Neural cell (in vitro differentiated cells): ENCODE data around the gene SDK2. TPM values are rescaled to one million over a fixed set of nuclear protein-coding genes. Genes with fewer than 3 reads are reported as not detected.

Experiments
- H2AFZ ChIP-seq: fragments of 200-600, 300-800 bp; sonication (generic), shearing (Covaris generic); 2 replicates; pipeline ENCODE4 v1.6.0; 2014; ENCODE audit warnings: low read depth, mild to moderate bottlenecking, antibody characterized with exemption, low read length, moderate library complexity
- H3F3A ChIP-seq: fragments of 200-600 bp; shearing (Covaris generic); 2 replicates; pipeline ENCODE4 v1.6.1; 2016; ENCODE audit warnings: mild to moderate bottlenecking, moderate library complexity, mixed read lengths, antibody characterized with exemption, low read length; ENCODE audit not compliant: insufficient read depth, poor library complexity, severe bottlenecking
- H3K27ac ChIP-seq: fragments of 200-600, 300-800 bp; sonication (generic), shearing (Covaris generic); 2 replicates; pipeline ENCODE4 v1.5.1; 2014; ENCODE audit warnings: mild to moderate bottlenecking, low read length, moderate library complexity
- H3K27me3 ChIP-seq: fragments of 300-800, 200-600 bp; sonication (generic), shearing (Covaris generic); 2 replicates; pipeline ENCODE4 v1.6.0; 2014; ENCODE audit warnings: mild to moderate bottlenecking, low read depth, low read length, moderate library complexity; ENCODE audit not compliant: insufficient read depth
- H3K36me3 ChIP-seq: fragments of 300-800, 200-600 bp; sonication (generic), shearing (Covaris generic); 2 replicates; pipeline ENCODE4 v1.5.1; 2014; ENCODE audit warnings: mild to moderate bottlenecking, antibody characterized with exemption, low read length, moderate library complexity; ENCODE audit not compliant: insufficient read depth
- H3K4me2 ChIP-seq: fragments of 300-800, 200-600 bp; sonication (generic), shearing (Covaris generic); 2 replicates; pipeline ENCODE4 v1.6.0; 2014; ENCODE audit warnings: mild to moderate bottlenecking, low read length
- H3K4me3 ChIP-seq: fragments of 300-800, 200-600 bp; sonication (generic), shearing (Covaris generic); 2 replicates; pipeline ENCODE4 v1.5.1; 2014; ENCODE audit warnings: mild to moderate bottlenecking, low read length, moderate library complexity
- H3K79me2 ChIP-seq: fragments of 200-600 bp; shearing (Covaris generic); replicated peaks from 2 replicates; pipeline ENCODE4 v1.6.0; 2014; ENCODE audit warnings: mild to moderate bottlenecking, low read length, moderate library complexity; ENCODE audit not compliant: insufficient read depth
- H3K9ac ChIP-seq: fragments of 300-800, 200-600 bp; sonication (generic), shearing (Covaris generic); 2 replicates; pipeline ENCODE4 v1.6.1; 2016; ENCODE audit warnings: mild to moderate bottlenecking, low read length, mixed read lengths
- H3K9me2 ChIP-seq: fragments of 200-600 bp; shearing (Covaris generic); 2 replicates; pipeline ENCODE4 v1.6.1; 2016; ENCODE audit warnings: mild to moderate bottlenecking, low read length, mixed read lengths; ENCODE audit not compliant: insufficient read depth
- H3K9me3 ChIP-seq: fragments of 200-600, 300-800 bp; sonication (generic), shearing (Covaris generic); 2 replicates; pipeline ENCODE4 v1.6.1; 2016; ENCODE audit warnings: mild to moderate bottlenecking, mixed run types, low read length, moderate library complexity, mixed read lengths
- H4K20me1 ChIP-seq: fragments of 200-600 bp; shearing (Covaris generic); 2 replicates; pipeline ENCODE4 v1.6.1; 2016; ENCODE audit warnings: mild to moderate bottlenecking, mixed run types; ENCODE audit not compliant: insufficient read depth
- CTCF ChIP-seq: fragments of 450-650 bp; IDR thresholded peaks from 2 replicates; pipeline ENCODE4 v1.5.1; 2014; ENCODE audit warnings: antibody characterized with exemption, mild to moderate bottlenecking, moderate library complexity; ENCODE audit not compliant: poor library complexity, severe bottlenecking
- EP300 ChIP-seq: fragments of 450-650 bp; conservative IDR thresholded peaks from 2 replicates; pipeline ENCODE4 v1.6.1; 2014; ENCODE audit warnings: antibody characterized with exemption, mild to moderate bottlenecking, moderate library complexity; ENCODE audit not compliant: poor library complexity, severe bottlenecking
- EZH2 ChIP-seq: fragments of 200-600, 300-800 bp; shearing (Covaris generic), sonication (generic); IDR thresholded peaks from 2 replicates; pipeline ENCODE4 v1.6.1; 2014; ENCODE audit warnings: antibody characterized with exemption, low read length, borderline replicate concordance, mild to moderate bottlenecking; ENCODE audit not compliant: insufficient read depth, poor library complexity, severe bottlenecking
- MXI1 ChIP-seq: fragments of 450-650 bp; conservative IDR thresholded peaks from 2 replicates; pipeline ENCODE4 v1.6.1; 2014; ENCODE audit warnings: antibody characterized with exemption, mild to moderate bottlenecking; ENCODE audit not compliant: poor library complexity, severe bottlenecking
- POLR2AphosphoS5 ChIP-seq: IDR thresholded peaks from 2 replicates; pipeline ENCODE4 v1.6.1; 2012
- RAD21 ChIP-seq: fragments of 450-650 bp; conservative IDR thresholded peaks from 2 replicates; pipeline ENCODE4 v1.6.1; 2014; ENCODE audit warnings: antibody characterized with exemption, mild to moderate bottlenecking, moderate library complexity
- SMC3 ChIP-seq: fragments of 450-650 bp; conservative IDR thresholded peaks from 2 replicates; pipeline ENCODE4 v1.6.1; 2014; ENCODE audit warnings: antibody characterized with exemption, mild to moderate bottlenecking, moderate library complexity; ENCODE audit not compliant: poor library complexity
- TAF1 ChIP-seq: IDR thresholded peaks from 2 replicates; pipeline ENCODE4 v1.6.1; 2012; ENCODE audit warnings: low read depth
- polyA plus RNA-seq: library from polyadenylated mRNA; depleted of rRNA; stranded (reverse); fragments of >200 nt; gene quantifications from 2 replicates; pipeline ENCODE4 v1.2.3, GENCODE V29; 2014
- TF ChIP-seq, protein P1 (sequence below): IDR thresholded peaks from 2 replicates; pipeline ENCODE4 v1.6.1; 2012; ENCODE audit warnings: borderline replicate concordance

SDK2 gene
- polyA plus RNA-seq, 1 donor from 2014 or later: 0.73 TPM

DNA sequence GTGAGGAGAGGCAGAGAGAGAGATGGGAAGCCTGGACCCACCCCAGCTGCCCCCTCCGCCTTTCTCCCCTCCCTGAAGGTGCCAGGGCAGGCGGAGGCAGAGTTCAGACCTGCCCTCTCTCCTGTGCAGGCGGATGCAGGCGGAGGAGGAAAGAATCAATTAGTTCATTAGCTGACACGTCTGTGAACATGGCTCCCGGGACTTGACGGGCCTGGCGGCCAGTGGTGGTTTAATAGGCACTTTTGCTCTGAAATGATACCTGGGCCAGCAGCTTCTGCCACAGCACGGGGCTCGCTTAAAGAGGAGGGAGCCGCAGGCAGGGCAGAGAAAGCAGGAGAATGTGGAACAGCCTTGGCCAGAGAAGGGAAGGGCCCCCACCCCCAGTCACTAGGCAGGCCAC is 98.1 kb downstream of the SDK2 start:
- Histone ChIP-seq H3K4me3 (no peak overlapping the region), H3F3A (no peaks in the 10 kb centered on the region), H2AFZ (no peak overlapping the region), H3K9me3 (no peaks in the 10 kb centered on the region), H3K79me2 (no peaks in the 10 kb centered on the region), H3K27ac (peak overlapping the region; percentile 12), H3K4me2 (no peak overlapping the region), H3K9ac (peak overlapping the region; percentile 12), H3K36me3 (no peaks in the 10 kb centered on the region), H3K9me2 (no peaks in the 10 kb centered on the region), H4K20me1 (no peaks in the 10 kb centered on the region), H3K27me3 (no peaks in the 10 kb centered on the region)
- TF ChIP-seq MXI1: no peak
- peak; percentile 32 for TF ChIP-seq POLR2AphosphoS5
- TF ChIP-seq EZH2: no peak
- TF ChIP-seq RAD21: no peak

- Histone ChIP-seq H3K79me2 (no peaks in the 10 kb centered on the region), H3K27ac (no peak overlapping the region), H3F3A (no peaks in the 10 kb centered on the region), H3K9me2 (no peaks in the 10 kb centered on the region), H3K4me3 (no peak overlapping the region), H3K36me3 (no peaks in the 10 kb centered on the region), H3K9me3 (no peaks in the 10 kb centered on the region), H2AFZ (no peak overlapping the region), H3K4me2 (no peak overlapping the region), H3K9ac (no peak overlapping the region), H3K27me3 (no peaks in the 10 kb centered on the region), H4K20me1 (no peaks in the 10 kb centered on the region)
- no peak for TF ChIP-seq EZH2
- TF ChIP-seq, protein P1, sequence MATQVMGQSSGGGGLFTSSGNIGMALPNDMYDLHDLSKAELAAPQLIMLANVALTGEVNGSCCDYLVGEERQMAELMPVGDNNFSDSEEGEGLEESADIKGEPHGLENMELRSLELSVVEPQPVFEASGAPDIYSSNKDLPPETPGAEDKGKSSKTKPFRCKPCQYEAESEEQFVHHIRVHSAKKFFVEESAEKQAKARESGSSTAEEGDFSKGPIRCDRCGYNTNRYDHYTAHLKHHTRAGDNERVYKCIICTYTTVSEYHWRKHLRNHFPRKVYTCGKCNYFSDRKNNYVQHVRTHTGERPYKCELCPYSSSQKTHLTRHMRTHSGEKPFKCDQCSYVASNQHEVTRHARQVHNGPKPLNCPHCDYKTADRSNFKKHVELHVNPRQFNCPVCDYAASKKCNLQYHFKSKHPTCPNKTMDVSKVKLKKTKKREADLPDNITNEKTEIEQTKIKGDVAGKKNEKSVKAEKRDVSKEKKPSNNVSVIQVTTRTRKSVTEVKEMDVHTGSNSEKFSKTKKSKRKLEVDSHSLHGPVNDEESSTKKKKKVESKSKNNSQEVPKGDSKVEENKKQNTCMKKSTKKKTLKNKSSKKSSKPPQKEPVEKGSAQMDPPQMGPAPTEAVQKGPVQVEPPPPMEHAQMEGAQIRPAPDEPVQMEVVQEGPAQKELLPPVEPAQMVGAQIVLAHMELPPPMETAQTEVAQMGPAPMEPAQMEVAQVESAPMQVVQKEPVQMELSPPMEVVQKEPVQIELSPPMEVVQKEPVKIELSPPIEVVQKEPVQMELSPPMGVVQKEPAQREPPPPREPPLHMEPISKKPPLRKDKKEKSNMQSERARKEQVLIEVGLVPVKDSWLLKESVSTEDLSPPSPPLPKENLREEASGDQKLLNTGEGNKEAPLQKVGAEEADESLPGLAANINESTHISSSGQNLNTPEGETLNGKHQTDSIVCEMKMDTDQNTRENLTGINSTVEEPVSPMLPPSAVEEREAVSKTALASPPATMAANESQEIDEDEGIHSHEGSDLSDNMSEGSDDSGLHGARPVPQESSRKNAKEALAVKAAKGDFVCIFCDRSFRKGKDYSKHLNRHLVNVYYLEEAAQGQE: no peak
- no peak for TF ChIP-seq EP300
- TF ChIP-seq POLR2AphosphoS5: no peak
- TF ChIP-seq TAF1: no peak
- TF ChIP-seq RAD21: no peak
- no peak for TF ChIP-seq SMC3
- no peak for TF ChIP-seq MXI1
- TF ChIP-seq CTCF: no peak
Measured at GRCh38 chr17:73545109-73546032, 98.9 kb downstream of the SDK2 start.
